Measurements from ENCODE around the gene LIPC.

The LIPC gene

DNA sequence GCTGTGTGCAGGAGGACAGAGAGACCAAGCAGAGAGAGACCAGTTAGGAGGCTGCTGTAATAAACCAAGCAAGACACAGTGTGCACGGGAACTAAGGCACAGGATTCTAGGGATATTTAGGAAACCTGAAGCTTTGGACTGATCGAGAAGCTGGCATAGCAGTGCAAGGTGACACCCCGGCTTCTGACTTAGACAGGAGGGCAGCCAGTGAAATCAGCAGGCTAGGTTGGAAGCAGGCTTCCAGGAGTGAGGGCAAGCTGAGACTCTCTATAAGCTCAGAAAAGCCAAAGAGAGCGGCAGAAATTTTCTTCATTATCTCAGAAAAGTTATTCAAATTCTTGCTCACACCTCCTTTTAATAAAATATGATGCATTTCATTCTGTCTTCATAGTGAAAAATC lies 104.6 kb downstream of the LIPC start:
- ChIA-PET POLR2A (no interaction called here), CTCF (interaction anchor here (1.1 kb wide), 1 partner anchor 10 kb away, joined by 3 read pairs; no protein-coding TSS in a partner anchor)
- TF ChIP-seq, protein P1, sequence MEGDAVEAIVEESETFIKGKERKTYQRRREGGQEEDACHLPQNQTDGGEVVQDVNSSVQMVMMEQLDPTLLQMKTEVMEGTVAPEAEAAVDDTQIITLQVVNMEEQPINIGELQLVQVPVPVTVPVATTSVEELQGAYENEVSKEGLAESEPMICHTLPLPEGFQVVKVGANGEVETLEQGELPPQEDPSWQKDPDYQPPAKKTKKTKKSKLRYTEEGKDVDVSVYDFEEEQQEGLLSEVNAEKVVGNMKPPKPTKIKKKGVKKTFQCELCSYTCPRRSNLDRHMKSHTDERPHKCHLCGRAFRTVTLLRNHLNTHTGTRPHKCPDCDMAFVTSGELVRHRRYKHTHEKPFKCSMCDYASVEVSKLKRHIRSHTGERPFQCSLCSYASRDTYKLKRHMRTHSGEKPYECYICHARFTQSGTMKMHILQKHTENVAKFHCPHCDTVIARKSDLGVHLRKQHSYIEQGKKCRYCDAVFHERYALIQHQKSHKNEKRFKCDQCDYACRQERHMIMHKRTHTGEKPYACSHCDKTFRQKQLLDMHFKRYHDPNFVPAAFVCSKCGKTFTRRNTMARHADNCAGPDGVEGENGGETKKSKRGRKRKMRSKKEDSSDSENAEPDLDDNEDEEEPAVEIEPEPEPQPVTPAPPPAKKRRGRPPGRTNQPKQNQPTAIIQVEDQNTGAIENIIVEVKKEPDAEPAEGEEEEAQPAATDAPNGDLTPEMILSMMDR (IDR thresholded peaks at IDR 0.05; ENCODE audit: control extremely low read depth, extremely low read depth, low read depth, missing control alignments) = no peak
- DNase-seq (ENCODE audit: extremely low spot score) = no peak

GRCh38 chr15:58537033-58537432 lies 105.2 kb downstream of the LIPC start:
- POLR2A ChIA-PET = no interaction called here
- CTCF ChIA-PET = interaction anchor here (1.1 kb wide), 1 partner anchor 11 kb away, joined by 3 read pairs; no protein-coding TSS in a partner anchor
- TF ChIP-seq, protein P1 (IDR thresholded peaks at IDR 0.05; ENCODE audit: control extremely low read depth, extremely low read depth, low read depth, missing control alignments) = no peak
- no peak for DNase-seq (ENCODE audit: extremely low spot score)

GRCh38 chr15:58538225-58538727 lies 106.5 kb downstream of the LIPC start:
- TF ChIP-seq, protein P1 (IDR thresholded peaks at IDR 0.05; ENCODE audit: control extremely low read depth, extremely low read depth, low read depth, missing control alignments) = no peak
- POLR2A ChIA-PET = no interaction called here
- no peak for DNase-seq (ENCODE audit: extremely low spot score)
- CTCF ChIA-PET = no interaction called here

DNA sequence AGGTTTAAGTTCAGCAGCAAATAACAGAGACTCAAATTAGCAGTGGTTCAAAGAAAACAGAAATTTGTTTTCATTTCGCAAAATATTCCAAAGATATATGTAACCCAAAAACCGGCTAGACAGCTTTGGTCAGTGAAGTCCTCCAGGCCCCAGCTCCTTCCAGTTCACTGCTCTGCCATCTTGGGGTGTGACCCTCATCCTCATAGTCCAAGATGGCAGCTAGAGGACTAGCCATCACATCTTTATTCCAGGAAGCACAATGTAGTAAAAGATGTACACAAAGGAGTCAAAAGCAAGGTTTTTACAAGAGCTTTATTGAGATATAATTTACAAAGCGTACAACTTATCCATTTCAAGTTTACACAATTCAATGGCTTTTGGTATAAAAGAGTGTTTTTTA lies 107.1 kb downstream of the LIPC start:
- ChIA-PET CTCF (no interaction called here), POLR2A (no interaction called here)
- DNase-seq (ENCODE audit: extremely low spot score) = no peak
- TF ChIP-seq, protein P1 (IDR thresholded peaks at IDR 0.05; ENCODE audit: control extremely low read depth, extremely low read depth, low read depth, missing control alignments) = no peak

DNA sequence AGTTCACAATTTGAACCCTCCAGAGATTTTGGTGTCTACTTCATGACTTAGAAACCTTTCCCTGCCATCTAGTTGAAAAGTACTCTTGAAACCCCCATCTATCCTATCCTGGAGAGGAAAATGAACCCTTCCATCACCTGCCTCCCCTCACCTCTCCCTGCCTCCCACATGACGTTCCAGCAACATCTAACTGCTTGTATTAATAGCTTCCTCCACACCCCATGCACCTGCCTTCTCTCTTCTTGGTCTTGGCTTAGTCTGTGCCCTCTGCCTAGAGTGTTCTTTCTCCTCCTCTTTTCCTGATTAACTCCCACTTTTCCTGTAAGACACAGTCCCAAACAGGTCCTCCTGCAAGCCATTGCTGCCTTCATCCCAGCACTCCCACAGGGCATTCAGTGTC lies 107.8 kb downstream of the LIPC start:
- no peak for DNase-seq (ENCODE audit: extremely low spot score)
- TF ChIP-seq, protein P1 (IDR thresholded peaks at IDR 0.05; ENCODE audit: control extremely low read depth, extremely low read depth, low read depth, missing control alignments) = no peak
- ChIA-PET CTCF (interaction anchor here (1.4 kb wide), 1 partner anchor 16 kb away, joined by 3 read pairs; no protein-coding TSS in a partner anchor), POLR2A (no interaction called here)

GRCh38 chr15:58541410-58542087 lies 109.8 kb downstream of the LIPC start:
- TF ChIP-seq, protein P1 (IDR thresholded peaks at IDR 0.05; ENCODE audit: control extremely low read depth, extremely low read depth, low read depth, missing control alignments) = no peak
- ChIA-PET CTCF (no interaction called here), POLR2A (no interaction called here)
- no peak for DNase-seq (ENCODE audit: extremely low spot score)
